Left lung (tissue), 10 donors: Measurements from ENCODE around the gene TMEM184B. TPM values are rescaled to one million over a fixed set of nuclear protein-coding genes. Genes with fewer than 3 reads are reported as not detected.

Experiments used
- ATAC-seq: fragments of 200-7000 bp; cut with Tn5 transposase; one replicate; pipeline ENCODE4 v1.9.1; 2020; ENCODE audit warnings: moderate library complexity
- DNase-seq, 4 donors: peaks; one replicate each; pipeline ENCODE4 v3.0.0-alpha.2; 2013 to 2020
- H3K27ac ChIP-seq, 2 donors: fragments of 200-600 bp; sonication (generic) in 1 of 2; one replicate each; pipeline versions ENCODE4 v1.5.0 to v1.8.0; 2020 to 2021
- H3K27me3 ChIP-seq, 2 donors: fragments of 200-600 bp; sonication (generic) in 1 of 2; one replicate each; pipeline versions ENCODE4 v1.5.0 to v1.8.0; 2020 to 2021
- H3K36me3 ChIP-seq, 2 donors: fragments of 200-600 bp; sonication (generic) in 1 of 2; one replicate each; pipeline versions ENCODE4 v1.5.0 to v1.8.0; 2020 to 2021
- H3K4me1 ChIP-seq, 2 donors: fragments of 200-600 bp; one replicate each; pipeline ENCODE4 v1.8.0; 2021
- H3K4me3 ChIP-seq, 2 donors: fragments of 200-600 bp; sonication (generic) in 1 of 2; one replicate each; pipeline versions ENCODE4 v1.5.0 to v1.8.0; 2020 to 2021; ENCODE audit warnings: mild to moderate bottlenecking in 1 of 2
- H3K9me3 ChIP-seq, 2 donors: fragments of 200-600 bp; sonication (generic) in 1 of 2; one replicate each; pipeline versions ENCODE4 v1.5.0 to v1.8.0; 2020 to 2021
- intact Hi-C, 2 donors: fragments of 100-400 bp; cut with DNase I; formaldehyde crosslinking; loops; one replicate each; pipeline versions ENCODE4 v1.11.2 to v1.14.2; 2022
- polyA plus RNA-seq, 6 donors: library from polyadenylated mRNA; unstranded; fragments of 120-200 nt; gene quantifications; one replicate each; pipeline ENCODE4 v1.2.1, GENCODE V29; 2013; ENCODE audit not compliant: insufficient read length in 6 of 6
- total RNA-seq, 2 donors: library from RNA; stranded (reverse); fragmentation: NEBNext Ultra II Directional; extraction: Animal tissue kit (Norgen Biotek cat#: 25700); gene quantifications; one replicate each; pipeline ENCODE4 v1.2.1, GENCODE V29; 2021
- TF ChIP-seq, protein P1 (sequence below), 2 donors: fragments of 200-600 bp; sonication (generic) in 1 of 2; IDR thresholded peaks; one replicate each; pipeline versions ENCODE4 v1.5.0 to v1.8.0; 2021; ENCODE audit warnings: antibody characterized with exemption in 2 of 2
- donor health status: DM: no; HTN: yes; CAD: no.
- donor health status: DM: no; HTN: no; CAD: no.

Gene TMEM184B
- total and polyA plus RNA-seq, 8 donors: 33.7 to 98.3 (median 39.8) TPM

DNA sequence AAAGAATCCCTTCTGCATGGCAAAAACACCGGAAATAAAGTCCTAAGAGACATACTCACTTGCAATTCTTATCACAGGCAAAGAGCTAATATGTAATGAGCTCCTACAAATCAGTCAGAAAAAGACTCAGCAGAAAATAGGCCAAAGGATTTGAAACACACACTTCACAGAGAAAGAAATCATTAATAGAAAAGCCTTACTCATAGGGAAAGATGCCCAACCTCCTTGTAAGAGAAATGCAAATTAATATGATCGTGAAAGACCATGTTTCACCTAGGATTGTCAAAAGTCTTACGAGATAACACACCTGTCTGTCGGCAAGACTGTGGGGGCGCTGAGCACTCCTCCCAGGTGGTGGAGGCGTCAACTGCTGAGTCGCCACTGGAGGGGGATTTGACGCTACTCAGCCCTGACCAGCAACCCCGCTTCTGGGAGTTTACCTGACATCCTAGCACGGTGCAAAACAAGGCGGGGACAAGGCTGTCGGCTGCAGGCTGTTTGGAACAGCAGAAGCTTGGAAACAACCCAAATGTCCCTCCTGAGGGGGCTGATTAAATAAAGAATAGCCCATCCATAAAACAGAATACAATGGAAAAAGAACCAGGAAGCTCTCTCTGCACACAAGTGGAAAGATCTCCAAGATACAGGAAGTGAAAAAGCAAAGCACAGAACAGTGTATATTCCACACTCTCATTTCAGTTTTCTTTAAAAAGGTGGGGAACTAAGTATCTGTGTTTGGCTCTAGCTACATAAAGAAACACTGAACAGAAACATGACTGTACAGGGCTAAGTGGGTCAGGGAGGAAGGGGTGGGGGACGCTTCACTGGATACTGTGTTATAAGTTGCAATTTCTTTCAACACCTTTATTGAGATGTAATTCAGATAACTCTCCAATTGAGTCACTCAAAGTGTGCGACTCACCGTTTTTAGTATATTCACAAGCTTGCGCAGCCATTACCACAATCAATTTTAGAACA is 33.0 kb upstream of the TMEM184B start:
- Histone ChIP-seq H3K4me3 (no peak overlapping the region), H3K9me3 (no peaks in the 10 kb centered on the region), H3K4me1 (peaks cover 26 to 61% of the 10 kb centered on the region in 2 donors), H3K36me3 (peaks cover 6 to 30% of the 10 kb centered on the region in 2 donors), H3K27me3 (no peaks in the 10 kb centered on the region), H3K27ac (peak overlapping the region; percentile 58 to 61)
- ATAC-seq (peak; percentile 55), DNase-seq (no peak)
- intact Hi-C loops: no loop called here
- TF ChIP-seq, protein P1, sequence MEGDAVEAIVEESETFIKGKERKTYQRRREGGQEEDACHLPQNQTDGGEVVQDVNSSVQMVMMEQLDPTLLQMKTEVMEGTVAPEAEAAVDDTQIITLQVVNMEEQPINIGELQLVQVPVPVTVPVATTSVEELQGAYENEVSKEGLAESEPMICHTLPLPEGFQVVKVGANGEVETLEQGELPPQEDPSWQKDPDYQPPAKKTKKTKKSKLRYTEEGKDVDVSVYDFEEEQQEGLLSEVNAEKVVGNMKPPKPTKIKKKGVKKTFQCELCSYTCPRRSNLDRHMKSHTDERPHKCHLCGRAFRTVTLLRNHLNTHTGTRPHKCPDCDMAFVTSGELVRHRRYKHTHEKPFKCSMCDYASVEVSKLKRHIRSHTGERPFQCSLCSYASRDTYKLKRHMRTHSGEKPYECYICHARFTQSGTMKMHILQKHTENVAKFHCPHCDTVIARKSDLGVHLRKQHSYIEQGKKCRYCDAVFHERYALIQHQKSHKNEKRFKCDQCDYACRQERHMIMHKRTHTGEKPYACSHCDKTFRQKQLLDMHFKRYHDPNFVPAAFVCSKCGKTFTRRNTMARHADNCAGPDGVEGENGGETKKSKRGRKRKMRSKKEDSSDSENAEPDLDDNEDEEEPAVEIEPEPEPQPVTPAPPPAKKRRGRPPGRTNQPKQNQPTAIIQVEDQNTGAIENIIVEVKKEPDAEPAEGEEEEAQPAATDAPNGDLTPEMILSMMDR (IDR thresholded peaks at IDR 0.05): no peak

DNA sequence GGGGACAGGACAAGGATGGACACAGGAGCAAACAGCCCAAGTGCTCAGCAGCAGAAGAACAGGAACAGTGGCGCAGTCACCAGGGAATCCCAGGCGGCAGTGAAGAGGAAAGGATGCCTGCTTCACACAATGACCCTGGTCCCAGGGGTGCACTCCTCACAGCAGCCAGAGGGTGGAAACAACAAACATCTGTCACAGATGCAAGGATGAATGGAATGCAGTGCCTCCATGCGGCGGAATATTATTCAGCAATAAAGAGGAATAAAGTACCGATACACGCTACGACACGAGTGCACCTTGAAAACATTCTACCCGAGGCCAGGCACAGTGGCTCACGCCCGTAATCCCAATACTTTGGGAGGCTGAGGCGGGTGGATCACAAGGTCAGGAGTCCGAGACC is 31.7 kb upstream of the TMEM184B start:
- peak overlapping the region in 1 of 2 donors; percentile 35 for H3K27ac ChIP-seq
- peaks cover 6 to 43% of the 10 kb centered on the region in 2 donors for H3K36me3 ChIP-seq
- intact Hi-C loops: no loop called here

DNA sequence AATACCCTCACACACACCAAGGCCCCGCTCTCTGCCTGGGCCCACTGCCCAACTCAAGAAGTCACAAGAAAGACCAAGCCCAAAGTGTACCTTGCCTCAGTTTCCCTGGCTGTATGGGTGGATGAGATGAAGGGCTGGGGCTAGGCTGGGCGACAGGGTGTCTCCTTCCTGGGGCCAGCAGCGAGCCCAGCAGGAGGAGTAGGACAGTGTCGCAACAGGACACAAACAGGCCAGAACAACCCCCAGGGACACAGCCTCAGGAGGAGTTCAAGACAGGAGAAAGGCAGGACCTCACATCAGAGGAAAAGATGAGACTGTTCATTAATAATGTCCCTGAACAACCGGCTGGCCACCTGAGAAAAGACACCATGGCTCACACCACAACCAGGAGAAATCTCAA is 31.2 kb upstream of the TMEM184B start:
- TF ChIP-seq, protein P1 (IDR thresholded peaks at IDR 0.05): no peak
- Histone ChIP-seq H3K4me1 (peaks cover 17 to 45% of the 10 kb centered on the region in 2 donors), H3K9me3 (no peaks in the 10 kb centered on the region), H3K27me3 (no peaks in the 10 kb centered on the region), H3K4me3 (no peak overlapping the region), H3K36me3 (peaks cover 6 to 48% of the 10 kb centered on the region in 2 donors), H3K27ac (peak overlapping the region in 1 of 2 donors; percentile 35)
- ATAC-seq (no peak), DNase-seq (no peak)
- intact Hi-C loops: no loop called here

More for the DNA sequence above, 31.7 kb upstream of the TMEM184B start:
- DNase-seq (no peak), ATAC-seq (no peak)
- Histone ChIP-seq H3K4me3 (no peak overlapping the region), H3K27me3 (no peaks in the 10 kb centered on the region), H3K9me3 (no peaks in the 10 kb centered on the region), H3K4me1 (peaks cover 17 to 50% of the 10 kb centered on the region in 2 donors)
- TF ChIP-seq, protein P1 (IDR thresholded peaks at IDR 0.05): no peak

DNA sequence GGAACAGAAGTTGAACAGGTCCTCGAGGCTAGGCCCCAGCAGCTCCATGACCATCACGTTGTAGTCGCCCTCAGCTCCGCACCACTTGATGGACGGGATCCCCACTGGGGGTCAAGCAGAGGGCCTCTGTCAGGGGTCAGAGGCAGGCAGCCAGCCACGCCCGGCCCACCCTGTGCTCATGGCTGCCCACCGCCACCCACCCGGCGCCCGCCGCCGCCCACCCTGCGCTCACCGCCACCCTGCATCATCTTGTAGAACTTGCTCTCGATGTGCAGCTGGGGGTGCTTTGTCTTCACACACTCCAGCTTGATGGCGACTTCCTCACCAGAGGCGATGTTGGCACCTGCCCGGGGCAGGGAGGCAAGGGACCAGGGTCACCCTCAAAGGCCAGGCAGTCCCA is 30.1 kb upstream of the TMEM184B start:
- DNase-seq: no peak
- Histone ChIP-seq H3K9me3 (no peaks in the 10 kb centered on the region), H3K27me3 (no peaks in the 10 kb centered on the region), H3K27ac (no peak overlapping the region), H3K4me1 (peaks cover 17 to 36% of the 10 kb centered on the region in 2 donors), H3K4me3 (no peak overlapping the region), H3K36me3 (peaks cover 6 to 52% of the 10 kb centered on the region in 2 donors)
- intact Hi-C loops: no loop called here
- ATAC-seq: no peak
- TF ChIP-seq, protein P1 (IDR thresholded peaks at IDR 0.05): no peak

DNA sequence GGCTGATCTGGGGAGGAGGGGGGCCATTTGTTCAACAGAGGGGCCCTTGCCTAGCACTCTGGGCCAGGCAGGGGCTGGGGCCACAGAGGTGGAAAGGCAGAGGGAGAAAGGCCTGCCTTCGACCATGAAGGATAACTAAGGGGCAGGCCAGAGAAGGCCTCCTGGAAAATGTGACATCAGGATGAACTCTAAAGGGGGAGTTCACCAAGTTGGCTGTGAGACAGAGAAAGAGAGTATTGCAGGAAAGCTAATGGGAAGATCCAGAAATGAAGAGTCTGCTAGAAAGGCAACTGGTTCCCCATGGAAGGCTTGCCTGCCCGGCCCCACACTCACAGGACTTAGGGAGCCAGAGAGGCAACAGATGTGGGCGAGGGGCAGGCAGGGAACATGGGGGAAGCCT is 28.1 kb upstream of the TMEM184B start:
- no peak overlapping the region for H3K27ac ChIP-seq
- no peak overlapping the region for H3K4me3 ChIP-seq
- H3K27me3 ChIP-seq: no peaks in the 10 kb centered on the region
- TF ChIP-seq, protein P1 (IDR thresholded peaks at IDR 0.05): no peak
- H3K9me3 ChIP-seq: no peaks in the 10 kb centered on the region
- H3K4me1 ChIP-seq: peaks cover 15 to 23% of the 10 kb centered on the region in 2 donors
- DNase-seq (no peak), ATAC-seq (no peak)
- intact Hi-C loops: no loop called here
- peaks cover 6 to 71% of the 10 kb centered on the region in 2 donors for H3K36me3 ChIP-seq
